Measurements from ENCODE around the gene EWSR1. TPM values are rescaled to one million over a fixed set of nuclear protein-coding genes. Genes with fewer than 3 reads are reported as not detected.

EWSR1 gene
- total and polyA plus RNA-seq, 2 of the 4 experiments (the other 2 are of a cell fraction), result 243 to 518 TPM

- no peak overlapping the region for H4K91ac ChIP-seq (ENCODE audit: insufficient read depth, low read depth, low read length)
- no peaks in the 10 kb centered on the region for H3K9me3 ChIP-seq (ENCODE audit: control insufficient read depth, insufficient read depth, low read length)
- DNase-seq, result no peak
- dilution Hi-C loops (cut with HindIII; ENCODE audit: low sequenced_read_pairs, unreplicated experiment), result no loop called here
- no peak for ATAC-seq (ENCODE audit: low read depth)
- H3K18ac ChIP-seq (ENCODE audit: low read depth, low read length), result no peak overlapping the region
- H3K27ac ChIP-seq (ENCODE audit: insufficient read depth, low read length), result no peak overlapping the region
- intact Hi-C loops (cut with micrococcal nuclease), result no loop called here
- no peaks in the 10 kb centered on the region for H3K27me3 ChIP-seq (ENCODE audit: control insufficient read depth, insufficient read depth, low read length)
- no peak overlapping the region for H3K4me3 ChIP-seq (ENCODE audit: insufficient read depth, low read depth, low read length)
- H3K23ac ChIP-seq (ENCODE audit: low read depth, low read length), result no peak overlapping the region
- H4K5ac ChIP-seq (ENCODE audit: low read depth, low read length), result no peak overlapping the region
- H4K20me1 ChIP-seq (ENCODE audit: insufficient read depth, low read length), result peaks cover 58% of the 10 kb centered on the region
- no peak overlapping the region for H3K56ac ChIP-seq (ENCODE audit: extremely low read depth, insufficient read depth, low read length)
- WGBS, 2 experiments (ENCODE audit: extremely low coverage in 2 of 2, insufficient read length in 1 of 2), result 90% methylated on average over 2 of the region's 5 CpGs; no CpG with 5 or more reads in 1 of the 2 experiments
- no peak for TF ChIP-seq MAZ (IDR thresholded peaks at IDR 0.05; ENCODE audit: borderline replicate concordance, low read depth, low read length)
- no peak overlapping the region for H3K4ac ChIP-seq (ENCODE audit: low read depth, low read length)
- no peak overlapping the region for H2BK120ac ChIP-seq (ENCODE audit: low read depth, low read length)
- H2BK20ac ChIP-seq (ENCODE audit: low read depth, low read length), result no peak overlapping the region
- H4K8ac ChIP-seq (ENCODE audit: low read depth in 2 of 2, low read length in 2 of 2), result no peak overlapping the region
- in situ Hi-C loops (cut with MboI; ENCODE audit: low sequenced_read_pairs), result no loop called here
- H3K14ac ChIP-seq (replicated peaks; ENCODE audit: low read depth, low read length), result no peak overlapping the region
- BruUV-seq (replicated peaks), result no TSS peak
- no peak overlapping the region for H2AK5ac ChIP-seq (ENCODE audit: low read depth, low read length)
- H2BK5ac ChIP-seq (ENCODE audit: low read depth, low read length, poor library complexity, severe bottlenecking), result no peak overlapping the region
- ChIA-PET POLR2A (ENCODE audit: unreplicated experiment) (no interaction called here), CTCF (no interaction called here)
- no peak overlapping the region for H3K9ac ChIP-seq (ENCODE audit: low read depth, low read length)
- no peak overlapping the region for H2AK9ac ChIP-seq (replicated peaks; ENCODE audit: low read depth, low read length, poor library complexity)
- H3K4me1 ChIP-seq (ENCODE audit: control insufficient read depth, insufficient read depth, low read length), result no peaks in the 10 kb centered on the region
- peaks cover 62% of the 10 kb centered on the region for H3K36me3 ChIP-seq (ENCODE audit: control insufficient read depth, insufficient read depth, low read length)
- H2AFZ ChIP-seq (replicated peaks; ENCODE audit: low read length, poor library complexity), result no peak overlapping the region
- H3K9me1 ChIP-seq (ENCODE audit: insufficient read depth, low read length), result no peaks in the 10 kb centered on the region; the same call in 1 of the 2 replicates
- no peak overlapping the region for H3K4me2 ChIP-seq (ENCODE audit: low read depth, low read length)
- peaks cover 39 to 44% of the 10 kb centered on the region in 2 experiments for H3K79me1 ChIP-seq (ENCODE audit: low read depth in 1 of 2, low read length in 2 of 2)
- H2BK15ac ChIP-seq (ENCODE audit: low read depth, low read length), result no peak overlapping the region
Measured at GRCh38 chr22:29290061-29290460, 22.0 kb downstream of the EWSR1 start.

Data from IMR-90 (cell line).